OCI-LY7 (cell line): ENCODE measurements around the gene GABARAPL2.

Source experiments
- EZH2phosphoT487 ChIP-seq: fragments of 200-600 bp; sonication (generic); IDR thresholded peaks from 2 replicates; pipeline ENCODE4 v1.6.1; 2018; ENCODE audit warnings: low read depth, borderline replicate concordance, mild to moderate bottlenecking, mixed run types, antibody characterized with exemption, low read length, moderate library complexity, mixed read lengths
- TF ChIP-seq, protein P1 (sequence below): fragments of 200-600 bp; sonication (generic); conservative IDR thresholded peaks from 2 replicates; pipeline ENCODE4 v1.5.1; 2014; ENCODE audit warnings: mild to moderate bottlenecking, antibody characterized with exemption, low read length, moderate library complexity, mixed read lengths

DNA sequence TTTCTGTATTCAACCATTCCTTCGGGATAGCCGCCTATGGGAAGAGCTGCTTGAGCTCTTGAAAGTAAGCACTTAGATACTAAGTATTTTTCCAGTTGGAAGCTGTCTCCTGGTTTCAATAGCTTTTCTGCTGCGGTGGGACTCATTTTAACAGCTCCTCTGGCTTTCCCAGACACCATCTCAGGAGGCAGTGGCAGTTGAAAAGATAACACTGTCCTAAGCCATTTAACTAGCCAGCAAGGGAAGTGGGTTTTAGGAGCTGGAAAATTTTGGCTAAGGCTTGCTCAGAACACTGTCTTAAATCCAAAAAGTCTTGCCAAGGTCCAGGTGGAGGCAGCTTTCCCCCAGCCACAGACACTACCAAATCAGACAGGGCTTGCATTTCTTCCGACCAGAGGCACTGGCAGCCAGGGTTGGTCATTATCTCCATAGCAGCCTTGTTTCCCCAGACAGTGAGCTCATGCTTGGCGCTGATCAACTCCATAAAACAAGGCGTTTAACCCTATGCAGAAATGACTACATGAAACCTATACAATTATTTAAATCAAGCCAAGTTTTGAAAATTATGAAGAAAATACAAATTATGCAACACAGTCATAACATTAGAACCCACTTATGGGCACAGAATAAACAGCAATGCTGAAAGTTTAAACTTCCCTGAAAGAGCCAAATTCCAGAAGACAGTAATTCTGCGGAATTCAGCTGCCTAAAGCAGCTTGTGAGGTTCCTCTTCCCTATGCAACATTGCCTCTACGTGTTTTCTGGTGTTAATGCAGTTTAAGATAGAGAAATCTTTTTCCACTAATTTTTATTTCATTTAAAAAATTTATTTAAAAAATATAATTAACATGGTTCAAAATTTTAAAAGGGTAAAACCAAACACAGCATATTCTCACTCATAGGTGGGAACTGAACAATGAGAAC lies 25.0 kb downstream of the GABARAPL2 start:
- TF ChIP-seq, protein P1, sequence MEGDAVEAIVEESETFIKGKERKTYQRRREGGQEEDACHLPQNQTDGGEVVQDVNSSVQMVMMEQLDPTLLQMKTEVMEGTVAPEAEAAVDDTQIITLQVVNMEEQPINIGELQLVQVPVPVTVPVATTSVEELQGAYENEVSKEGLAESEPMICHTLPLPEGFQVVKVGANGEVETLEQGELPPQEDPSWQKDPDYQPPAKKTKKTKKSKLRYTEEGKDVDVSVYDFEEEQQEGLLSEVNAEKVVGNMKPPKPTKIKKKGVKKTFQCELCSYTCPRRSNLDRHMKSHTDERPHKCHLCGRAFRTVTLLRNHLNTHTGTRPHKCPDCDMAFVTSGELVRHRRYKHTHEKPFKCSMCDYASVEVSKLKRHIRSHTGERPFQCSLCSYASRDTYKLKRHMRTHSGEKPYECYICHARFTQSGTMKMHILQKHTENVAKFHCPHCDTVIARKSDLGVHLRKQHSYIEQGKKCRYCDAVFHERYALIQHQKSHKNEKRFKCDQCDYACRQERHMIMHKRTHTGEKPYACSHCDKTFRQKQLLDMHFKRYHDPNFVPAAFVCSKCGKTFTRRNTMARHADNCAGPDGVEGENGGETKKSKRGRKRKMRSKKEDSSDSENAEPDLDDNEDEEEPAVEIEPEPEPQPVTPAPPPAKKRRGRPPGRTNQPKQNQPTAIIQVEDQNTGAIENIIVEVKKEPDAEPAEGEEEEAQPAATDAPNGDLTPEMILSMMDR = no peak
- TF ChIP-seq EZH2phosphoT487 = no peak
